ENCODE results near the gene OGFOD1. TPM values are rescaled to one million over a fixed set of nuclear protein-coding genes. Genes with fewer than 3 reads are reported as not detected.

Gene OGFOD1
- total and polyA plus RNA-seq, 9 of the 15 experiments (the other 6 are each of a cell fraction or from before 2014, with no cell fraction given), result 60.4 to 134 (median 85.8) TPM

- TF ChIP-seq ZBTB5 (IDR thresholded peaks at IDR 0.05) (peak; percentile 96), BDP1 (IDR thresholded peaks at IDR 0.05; ENCODE audit: insufficient read depth, insufficient read length) (no peak), CEBPB (tag; IDR thresholded peaks at IDR 0.05) (no peak), FOXO4 (CRISPR knock-in tag; IDR thresholded peaks at IDR 0.05) (no peak), FOSL1 (tag; conservative IDR thresholded peaks at IDR 0.05) (peak; percentile 67), ZNF41 (CRISPR knock-in tag; conservative IDR thresholded peaks at IDR 0.05) (0 out of 2 replicates have a peak, but pooled peaks have one; percentile 22), ZNF785 (CRISPR knock-in tag; IDR thresholded peaks at IDR 0.05) (no peak), HCFC1 (IDR thresholded peaks at IDR 0.05; ENCODE audit: low read depth, low read length) (no peak), ATF1 (CRISPR knock-in tag; IDR thresholded peaks at IDR 0.05) (no peak), ATF1 (tag; IDR thresholded peaks at IDR 0.05) (no peak; the same call in 1 of the 2 replicates), ZC3H4 (CRISPR knock-in tag; IDR thresholded peaks at IDR 0.05; ENCODE audit: borderline replicate concordance) (no peak), SP2 (IDR thresholded peaks at IDR 0.05; ENCODE audit: extremely low read depth, low read depth, low read length, poor library complexity, severe bottlenecking) (no peak), ZNF140 (CRISPR knock-in tag; IDR thresholded peaks at IDR 0.05) (no peak), PHTF2 (CRISPR knock-in tag; IDR thresholded peaks at IDR 0.05) (no peak), CREB1 (IDR thresholded peaks at IDR 0.05) (0 out of 2 replicates have a peak, but pooled peaks have one; percentile 17), CREB1 (CRISPR knock-in tag; IDR thresholded peaks at IDR 0.05) (no peak), SREBF2 (CRISPR knock-in tag; IDR thresholded peaks at IDR 0.05) (no peak), ZNF280A (IDR thresholded peaks at IDR 0.05; ENCODE audit: low read depth, partially characterized antibody) (no peak), TAL1 (IDR thresholded peaks at IDR 0.05) (peak; percentile 95), DPF2 (IDR thresholded peaks at IDR 0.05) (peak; percentile 93), ZNF143 (CRISPR knock-in tag; IDR thresholded peaks at IDR 0.05) (no peak)
- TF ChIP-seq, protein P1, sequence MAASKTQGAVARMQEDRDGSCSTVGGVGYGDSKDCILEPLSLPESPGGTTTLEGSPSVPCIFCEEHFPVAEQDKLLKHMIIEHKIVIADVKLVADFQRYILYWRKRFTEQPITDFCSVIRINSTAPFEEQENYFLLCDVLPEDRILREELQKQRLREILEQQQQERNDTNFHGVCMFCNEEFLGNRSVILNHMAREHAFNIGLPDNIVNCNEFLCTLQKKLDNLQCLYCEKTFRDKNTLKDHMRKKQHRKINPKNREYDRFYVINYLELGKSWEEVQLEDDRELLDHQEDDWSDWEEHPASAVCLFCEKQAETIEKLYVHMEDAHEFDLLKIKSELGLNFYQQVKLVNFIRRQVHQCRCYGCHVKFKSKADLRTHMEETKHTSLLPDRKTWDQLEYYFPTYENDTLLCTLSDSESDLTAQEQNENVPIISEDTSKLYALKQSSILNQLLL (CRISPR knock-in tag; IDR thresholded peaks at IDR 0.05; ENCODE audit: borderline replicate concordance), result no peak
- TF ChIP-seq, protein P2, sequence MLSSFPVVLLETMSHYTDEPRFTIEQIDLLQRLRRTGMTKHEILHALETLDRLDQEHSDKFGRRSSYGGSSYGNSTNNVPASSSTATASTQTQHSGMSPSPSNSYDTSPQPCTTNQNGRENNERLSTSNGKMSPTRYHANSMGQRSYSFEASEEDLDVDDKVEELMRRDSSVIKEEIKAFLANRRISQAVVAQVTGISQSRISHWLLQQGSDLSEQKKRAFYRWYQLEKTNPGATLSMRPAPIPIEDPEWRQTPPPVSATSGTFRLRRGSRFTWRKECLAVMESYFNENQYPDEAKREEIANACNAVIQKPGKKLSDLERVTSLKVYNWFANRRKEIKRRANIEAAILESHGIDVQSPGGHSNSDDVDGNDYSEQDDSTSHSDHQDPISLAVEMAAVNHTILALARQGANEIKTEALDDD (IDR thresholded peaks at IDR 0.05), result no peak
These were observed 10.9 kb downstream of the OGFOD1 start (continued) for GRCh38 chr16:56462064-56462796.
